Natural killer cell (primary cell): ENCODE results near the gene OXA1L. TPM values are rescaled to one million over a fixed set of nuclear protein-coding genes. Genes with fewer than 3 reads are reported as not detected.

Experiments used
- ATAC-seq, 3 donors: fragments of 150-1000 bp in 2 of 3; fragments of 200-7000 bp in 1 of 3; cut with Tn5 transposase; 1 replicate in 1 of 3; 2 replicates in 2 of 3; pipeline ENCODE4 v1.10.0; 2021; ENCODE audit warnings: mild to moderate bottlenecking in 2 of 3, moderate library complexity in 2 of 3
- DNase-seq, 2 donors: peaks; one replicate each; pipeline versions ENCODE4 v3.0.0 to v3.0.0-alpha.2; 2013 to 2021; ENCODE audit warnings: mixed read lengths in 1 of 2
- H3K27ac ChIP-seq: one replicate; pipeline ENCODE4 v1.5.1; 2013; ENCODE audit warnings: mild to moderate bottlenecking, low read length
- H3K27me3 ChIP-seq: one replicate; pipeline ENCODE4 v1.6.1; 2013; ENCODE audit warnings: low read length; ENCODE audit not compliant: control insufficient read depth, insufficient read depth
- H3K36me3 ChIP-seq: one replicate; pipeline ENCODE4 v1.6.1; 2013; ENCODE audit warnings: low read length; ENCODE audit not compliant: control insufficient read depth, insufficient read depth
- H3K4me1 ChIP-seq: one replicate; pipeline ENCODE4 v1.6.1; 2013; ENCODE audit warnings: low read length; ENCODE audit not compliant: control insufficient read depth, insufficient read depth
- H3K4me3 ChIP-seq: one replicate; pipeline ENCODE4 v1.5.1; 2013; ENCODE audit warnings: low read length
- H3K9me3 ChIP-seq: one replicate; pipeline ENCODE4 v1.6.1; 2013; ENCODE audit warnings: low read length; ENCODE audit not compliant: control insufficient read depth, insufficient read depth
- H3K27ac Mint-ChIP-seq, 2 donors: one replicate each; pipeline ENCODE4 v1.8.0; 2022; ENCODE audit warnings: mild to moderate bottlenecking in 2 of 2, mixed read lengths in 2 of 2, moderate library complexity in 1 of 2
- H3K27me3 Mint-ChIP-seq, 2 donors: one replicate each; pipeline ENCODE4 v1.8.0; 2022; ENCODE audit warnings: low read depth in 2 of 2, mixed read lengths in 2 of 2
- H3K36me3 Mint-ChIP-seq: one replicate; pipeline ENCODE4 v1.8.0; 2022; ENCODE audit warnings: mixed read lengths
- H3K4me1 Mint-ChIP-seq, 2 donors: one replicate each; pipeline ENCODE4 v1.8.0; 2022; ENCODE audit warnings: mixed read lengths in 2 of 2
- H3K4me3 Mint-ChIP-seq: one replicate; pipeline ENCODE4 v1.8.0; 2022; ENCODE audit warnings: mild to moderate bottlenecking, moderate library complexity, mixed read lengths
- H3K9me3 Mint-ChIP-seq, 2 donors: one replicate each; pipeline ENCODE4 v1.8.0; 2022; ENCODE audit warnings: mixed read lengths in 2 of 2
- CTCF ChIP-seq: fragments of 200-600 bp; IDR thresholded peaks from one replicate; pipeline ENCODE4 v1.8.0; 2022; ENCODE audit warnings: antibody characterized with exemption
- WGBS: methylation state at CpG from one replicate; pipeline ENCODE4 v1.1.7; 2013; ENCODE audit warnings: missing lambda C conversion rate; ENCODE audit not compliant: insufficient coverage; 5-methylcytosine and 5-hydroxymethylcytosine counted together
- intact Hi-C: fragments of 100-400 bp; cut with micrococcal nuclease; formaldehyde crosslinking; loops from one replicate; pipeline ENCODE4 v1.14.2; 2022
- total RNA-seq, 4 donors: library from RNA; stranded (reverse); fragments of 120-200 nt in 1 of 4; gene quantifications; one replicate each; pipeline versions ENCODE4 v1.2.3 to v1.2.4, GENCODE V29; 2013 to 2022

OXA1L gene
- total RNA-seq: 100 to 1,000 TPM; 121 to 143 (median 125) TPM
- 124 TPM for total RNA-seq (2013)

GRCh38 chr14:22766457-22767322, at the start of gene OXA1L:
Gene OXA1L (plus strand): TSS chr14:22766688. CDS start chr14:22766702, 14 bp downstream.
- Mint-ChIP-seq H3K9me3 (no peaks in the 10 kb centered on the region), H3K4me3 (peak within 1 kb of the TSS; percentile 92), H3K36me3 (peaks cover 18% of the 10 kb centered on the region), H3K27ac (peak within 1 kb of the TSS; percentile 93 to 94), H3K4me1 (peaks cover 35 to 36% of the 10 kb centered on the region in 2 donors), H3K27me3 (no peaks in the 10 kb centered on the region)
- TF ChIP-seq CTCF: no peak
- intact Hi-C loops: loop anchor here (1.0 to 5.0 kb wide), 6 partner anchors 106 to 210 kb away; partner anchors contain the start of genes DAD1, LRP10, PRMT5 and RBM23
- ATAC-seq (peak; percentile 92 to 95 (median 95)), DNase-seq (peak; percentile 90 to 99)
- no peaks in the 10 kb centered on the region for H3K9me3 ChIP-seq
- no peaks in the 10 kb centered on the region for H3K27me3 ChIP-seq
- peaks cover 30% of the 10 kb centered on the region for H3K36me3 ChIP-seq
- H3K4me3 ChIP-seq: peak within 1 kb of the TSS; percentile 86
- H3K27ac ChIP-seq: peak within 1 kb of the TSS; percentile 79
- peaks cover 14% of the 10 kb centered on the region for H3K4me1 ChIP-seq
- under 1% methylated on average over 56 of the region's 56 CpGs for WGBS

GRCh38 chr14:22718091-22718490, 48.4 kb upstream of the OXA1L start:
- peaks cover 0 to 6% of the 10 kb centered on the region in 2 donors for H3K4me1 Mint-ChIP-seq
- H3K27me3 Mint-ChIP-seq: peaks cover 7 to 12% of the 10 kb centered on the region in 2 donors
- H3K27me3 ChIP-seq: peaks cover 2% of the 10 kb centered on the region
- WGBS: 94% methylated on average over 4 of the region's 4 CpGs
- TF ChIP-seq CTCF: no peak
- no peak overlapping the region for H3K27ac ChIP-seq
- ATAC-seq (no peak), DNase-seq (no peak)
- no peaks in the 10 kb centered on the region for H3K9me3 Mint-ChIP-seq
- H3K4me3 Mint-ChIP-seq: no peak overlapping the region
- H3K9me3 ChIP-seq: no peaks in the 10 kb centered on the region
- H3K36me3 ChIP-seq: no peaks in the 10 kb centered on the region
- peaks cover 5% of the 10 kb centered on the region for H3K4me1 ChIP-seq
- intact Hi-C loops: no loop called here
- H3K4me3 ChIP-seq: no peak overlapping the region
- H3K27ac Mint-ChIP-seq: no peak overlapping the region
- no peaks in the 10 kb centered on the region for H3K36me3 Mint-ChIP-seq

- no peaks in the 10 kb centered on the region for H3K4me1 ChIP-seq
- H3K27me3 ChIP-seq: no peaks in the 10 kb centered on the region
- Mint-ChIP-seq H3K36me3 (no peaks in the 10 kb centered on the region), H3K27me3 (peaks cover 0 to 6% of the 10 kb centered on the region in 2 donors), H3K27ac (no peak overlapping the region), H3K9me3 (no peaks in the 10 kb centered on the region), H3K4me1 (no peaks in the 10 kb centered on the region), H3K4me3 (no peak overlapping the region)
- DNase-seq (no peak), ATAC-seq (no peak)
- no peak for TF ChIP-seq CTCF
- no peaks in the 10 kb centered on the region for H3K36me3 ChIP-seq
- no peak overlapping the region for H3K4me3 ChIP-seq
- intact Hi-C loops: no loop called here
- 20% methylated on average over 1 of the region's 2 CpGs for WGBS
- H3K9me3 ChIP-seq: no peaks in the 10 kb centered on the region
- no peak overlapping the region for H3K27ac ChIP-seq
Measured at GRCh38 chr14:22721213-22721612, 45.3 kb upstream of the OXA1L start.
